ENCODE data around the gene ISM2.

The ISM2 gene

DNA sequence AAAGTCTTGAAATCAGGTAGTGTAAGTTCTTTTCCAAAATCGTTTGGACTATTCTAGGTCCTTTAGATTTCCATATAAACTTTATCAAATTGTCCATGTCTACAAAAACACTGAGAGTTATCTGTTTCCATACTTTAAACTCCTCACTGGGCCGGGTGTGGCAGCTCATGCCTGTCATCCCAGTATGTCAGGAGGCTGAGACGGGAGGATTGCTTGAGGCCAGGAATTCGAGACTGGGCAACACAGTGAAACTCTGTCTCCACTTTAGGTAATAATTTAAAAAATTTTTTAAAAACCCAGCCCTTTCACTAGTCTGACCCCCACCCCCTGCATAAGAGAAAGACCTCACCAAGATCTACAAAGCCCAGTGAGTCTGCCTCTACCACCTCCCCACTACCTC is 6.4 kb upstream of the ISM2 start:
- no peak for DNase-seq

DNA sequence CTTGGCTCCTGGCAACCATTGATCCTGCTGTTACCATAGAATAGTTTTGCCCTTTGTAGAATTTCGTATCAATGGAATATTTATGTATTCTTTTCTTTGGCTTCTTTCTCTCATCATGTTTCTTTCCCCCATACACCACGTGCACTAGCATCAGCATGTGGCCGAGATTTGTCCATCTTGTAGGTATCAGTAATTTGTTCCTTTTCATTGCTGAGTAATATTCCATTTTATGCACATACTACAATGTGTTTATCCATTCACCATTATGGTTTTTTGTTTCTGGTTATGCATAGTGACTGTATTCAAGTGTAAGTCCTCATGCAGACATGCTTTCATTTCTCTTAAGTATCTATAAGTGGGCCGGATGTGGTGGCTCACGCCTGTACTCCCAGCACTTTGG is 4.5 kb upstream of the ISM2 start:
- no peak for DNase-seq

DNA sequence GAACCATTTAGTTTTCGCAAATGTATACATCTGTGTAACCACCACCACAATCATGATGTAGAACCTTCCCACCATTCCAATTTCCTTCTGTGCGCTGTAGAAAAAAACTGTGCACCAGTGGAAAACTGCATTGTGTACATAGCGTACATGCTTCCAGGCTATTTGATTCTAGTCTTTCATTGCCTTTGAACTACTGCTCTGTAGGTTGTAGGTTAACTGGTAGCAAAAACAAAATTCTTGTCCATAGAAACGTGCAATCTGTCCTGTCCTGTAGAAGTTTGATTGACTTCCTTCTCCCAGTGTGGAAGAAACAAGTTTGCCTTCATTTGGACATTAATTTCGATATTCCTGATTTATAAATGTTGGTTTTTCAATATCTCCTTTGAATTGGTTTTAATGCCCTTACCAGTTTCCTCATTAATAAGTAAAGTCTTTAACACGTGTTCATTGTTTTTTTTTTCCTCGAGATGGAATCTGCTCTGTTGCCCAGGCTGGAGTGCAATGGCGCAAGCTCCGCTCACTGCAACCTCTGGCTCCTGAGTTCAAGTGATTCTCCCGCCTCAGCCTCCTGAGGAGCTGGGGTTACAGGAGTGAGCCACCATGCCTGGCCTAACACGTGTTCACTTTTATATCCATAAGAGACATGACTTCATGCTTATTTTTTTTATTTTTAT is 3.6 kb upstream of the ISM2 start:
- no peak for DNase-seq

DNA sequence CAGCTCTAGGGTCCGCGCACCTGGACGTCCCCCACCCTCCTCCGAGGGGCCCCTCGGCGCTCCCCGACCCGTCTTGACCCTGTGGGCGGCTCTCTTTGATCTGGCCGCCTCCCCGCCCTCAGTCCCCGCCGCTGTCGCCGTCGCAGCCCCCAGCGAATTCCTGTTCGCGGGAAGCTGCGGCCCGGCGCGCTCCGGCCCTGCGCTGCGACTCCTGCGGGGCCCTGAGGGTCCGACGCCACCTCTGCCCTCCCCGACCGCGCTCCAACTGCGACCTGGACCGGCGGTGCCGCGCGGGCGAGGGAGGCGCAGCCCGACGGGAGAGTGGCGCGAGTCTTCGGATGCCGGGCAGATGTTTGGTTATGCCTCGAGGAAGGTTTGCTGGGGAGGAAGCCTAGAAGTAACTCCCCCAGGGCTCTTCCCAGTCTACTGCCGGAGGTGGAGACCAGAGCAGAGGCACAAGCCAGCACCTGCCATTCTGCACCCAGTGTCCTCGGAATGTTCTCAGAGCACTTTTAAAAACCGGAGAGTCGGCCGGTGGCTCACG is 440 bp upstream of the ISM2 start:
- DNase-seq: no peak

DNA sequence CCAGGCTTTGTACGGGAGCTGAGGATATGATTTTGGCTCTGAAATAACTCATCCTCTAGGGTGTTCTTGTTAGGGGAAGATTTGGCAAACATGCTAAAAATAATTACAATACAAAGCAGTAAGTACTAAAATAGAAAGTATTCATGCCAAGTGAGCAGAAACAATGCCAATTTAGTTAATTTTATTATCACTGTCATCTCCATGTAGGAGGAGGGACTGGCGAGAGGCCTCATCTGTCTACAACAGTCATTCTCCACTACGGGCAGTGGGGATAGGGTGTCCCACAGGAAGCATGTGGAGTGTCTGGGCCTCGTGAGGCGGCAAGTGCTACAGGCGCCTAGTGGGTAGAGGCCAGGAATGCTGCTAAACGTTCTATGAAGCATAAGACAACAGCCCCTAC is 3.3 kb downstream of the ISM2 start:
- DNase-seq: no peak

DNA sequence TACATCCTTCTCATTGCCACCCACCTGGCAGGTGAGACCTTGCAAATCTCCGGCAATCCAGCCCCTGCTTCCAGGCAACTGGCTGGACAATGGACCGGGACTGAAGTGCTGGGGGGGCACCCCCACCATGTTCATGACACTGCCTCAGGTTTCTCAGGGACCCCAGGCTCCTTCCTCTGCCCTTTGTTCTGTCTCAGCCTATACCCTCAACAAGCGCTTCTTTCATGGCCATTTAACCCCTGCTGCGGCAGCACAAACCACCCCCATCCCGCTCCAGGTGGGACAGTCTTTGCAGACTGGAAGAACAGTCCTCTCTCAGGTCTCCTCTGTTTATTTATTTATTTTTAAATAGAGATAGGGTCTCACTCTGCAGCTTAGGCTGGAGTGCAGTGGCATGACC is 7.6 kb downstream of the ISM2 start:
- DNase-seq: no peak

DNA sequence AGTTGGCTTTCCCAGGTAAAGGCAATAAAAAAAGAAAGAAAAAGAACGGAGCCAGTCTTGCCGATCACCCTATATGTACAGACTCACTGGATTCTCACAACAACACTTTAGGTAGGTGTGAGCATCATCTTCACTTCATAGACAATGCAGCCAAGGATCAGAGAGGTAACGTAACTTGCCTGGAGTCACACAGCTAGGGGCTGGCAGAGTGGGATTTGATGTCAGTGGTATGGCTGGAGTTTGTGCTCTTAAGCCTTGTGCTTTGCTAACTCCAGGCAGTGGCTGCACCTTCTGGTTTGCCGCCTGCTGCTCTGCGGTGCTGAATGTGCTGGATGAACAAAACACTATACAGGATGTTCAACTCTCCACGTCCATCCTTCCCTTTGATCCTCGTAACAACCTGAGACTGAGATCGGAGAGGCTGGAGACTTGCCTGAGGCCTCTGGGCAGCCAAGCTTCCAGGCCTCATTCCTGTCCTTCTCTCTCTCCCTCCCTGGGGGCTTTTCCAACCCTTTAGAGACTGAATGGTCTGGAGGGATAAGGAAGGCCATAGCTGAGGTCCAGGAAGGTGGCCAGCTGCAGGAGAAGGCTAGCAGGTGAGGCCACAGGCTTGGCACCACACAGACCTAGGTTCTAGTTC is 8.1 kb downstream of the ISM2 start:
- no peak for DNase-seq

DNA sequence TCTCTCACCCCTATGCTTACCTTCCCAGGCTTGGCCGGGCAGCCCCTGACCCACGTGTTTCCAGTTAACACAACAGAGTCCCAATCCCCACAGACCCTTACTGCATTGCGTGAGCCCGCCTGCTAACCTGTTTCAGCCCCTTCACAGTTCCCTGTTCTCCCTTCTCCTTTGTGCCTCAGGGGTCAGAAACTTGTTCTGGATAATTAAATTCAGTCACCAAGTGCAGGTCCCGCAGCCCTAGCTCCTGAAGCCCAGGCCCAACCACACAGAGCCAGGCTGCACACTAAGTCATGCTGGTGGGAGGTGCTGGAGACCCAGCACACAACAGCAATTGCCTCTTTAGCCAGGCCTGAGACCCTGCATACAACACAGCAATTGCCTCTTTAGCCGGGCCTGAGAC is 9.6 kb downstream of the ISM2 start:
- no peak for DNase-seq

DNA sequence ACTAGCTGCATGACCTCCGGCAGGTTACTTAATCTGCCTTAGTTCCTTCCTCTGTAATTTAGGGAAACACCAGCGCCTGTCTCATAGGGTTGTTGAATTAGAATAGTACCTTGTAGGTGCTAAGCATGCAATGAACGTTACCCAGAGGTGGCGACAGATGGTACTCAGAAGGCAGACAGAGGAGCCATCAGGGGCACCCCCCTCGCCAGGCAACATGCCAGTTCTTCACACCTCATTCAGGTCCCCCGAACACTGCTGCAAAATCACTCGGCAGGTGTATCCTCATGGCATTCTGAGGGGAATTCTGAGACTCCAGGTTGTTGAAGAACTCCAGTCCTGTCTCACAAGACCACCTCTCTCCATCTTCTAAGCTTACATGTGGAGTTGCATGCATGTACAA is 10.1 kb downstream of the ISM2 start:
- DNase-seq: no peak

DNA sequence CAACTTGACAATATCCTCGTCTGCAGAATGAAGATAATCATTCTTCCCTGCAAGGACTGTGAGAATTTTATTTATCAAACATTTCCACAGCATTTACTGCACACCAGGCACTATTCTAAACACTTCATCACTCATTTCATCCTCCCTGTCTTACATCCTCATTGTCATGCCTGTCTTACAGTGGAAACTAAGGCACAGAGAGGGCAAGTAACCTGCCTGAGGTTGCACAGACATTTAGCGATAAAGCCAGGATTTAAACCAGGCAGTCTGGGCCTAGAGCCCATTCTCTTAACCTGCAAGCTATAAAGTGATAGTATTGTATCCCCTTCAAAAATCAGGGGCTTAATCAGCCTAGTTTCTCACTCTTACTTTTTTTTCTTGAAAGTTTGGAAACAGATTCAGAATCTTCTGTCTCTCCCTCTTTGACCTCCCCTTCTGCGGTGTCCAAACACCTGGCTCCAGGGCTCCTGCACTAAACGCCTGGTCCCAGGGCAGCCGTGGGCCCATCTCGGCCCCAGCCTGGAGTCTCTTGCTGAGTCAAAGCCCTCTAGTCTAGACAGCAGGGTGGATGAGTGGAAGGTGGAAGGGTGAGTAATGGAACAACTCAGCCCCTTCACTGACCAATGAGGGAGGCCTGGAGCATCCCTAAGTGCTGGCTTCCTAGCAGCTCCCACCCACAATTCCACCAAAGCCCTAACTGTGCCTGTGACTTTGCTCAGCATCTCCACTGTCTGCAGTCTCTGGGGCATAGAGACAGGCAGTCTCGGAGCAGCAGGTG is 12.5 kb downstream of the ISM2 start:
- no peak for DNase-seq

DNA sequence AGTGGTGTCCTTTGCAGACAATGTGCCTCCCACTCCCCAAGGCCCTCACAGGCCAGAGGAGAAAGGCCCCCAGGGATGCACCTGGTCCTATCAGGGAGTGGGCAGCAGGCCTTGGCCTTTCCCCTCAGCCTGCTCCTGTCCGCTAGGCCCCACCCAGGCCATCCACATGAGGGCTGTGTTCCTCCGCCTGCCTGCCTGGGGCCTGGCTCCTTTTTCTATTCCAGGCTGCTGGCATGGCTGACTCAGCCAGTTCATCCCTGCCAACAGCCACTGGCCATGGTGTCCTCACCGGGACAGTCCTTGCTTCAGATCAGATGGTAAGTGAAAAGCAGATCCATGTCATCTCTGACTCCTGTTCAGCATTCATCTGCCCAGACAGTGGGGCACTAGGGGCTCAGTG is 13.4 kb downstream of the ISM2 start:
- DNase-seq: no peak

DNA sequence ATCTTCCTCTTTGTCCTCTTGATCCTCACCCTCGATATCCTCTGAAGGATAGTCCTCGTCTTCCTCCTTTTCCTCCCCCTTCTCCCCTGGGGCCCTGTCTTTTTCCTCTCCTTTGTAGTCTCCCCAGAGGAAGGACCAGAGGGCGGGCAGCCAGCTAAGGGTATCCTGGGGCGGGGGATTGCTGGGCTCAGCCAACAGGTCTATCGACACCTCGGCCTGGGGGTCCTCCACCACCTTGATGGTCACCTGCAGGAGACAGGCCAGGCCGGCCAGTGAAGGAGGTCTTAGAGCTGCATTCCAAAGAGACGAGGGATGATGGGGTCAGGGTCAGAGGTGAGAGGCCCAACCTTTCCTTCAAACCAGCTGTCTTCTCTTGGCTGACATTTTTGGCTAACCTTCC is 16.2 kb downstream of the ISM2 start:
- no peak for DNase-seq

DNA sequence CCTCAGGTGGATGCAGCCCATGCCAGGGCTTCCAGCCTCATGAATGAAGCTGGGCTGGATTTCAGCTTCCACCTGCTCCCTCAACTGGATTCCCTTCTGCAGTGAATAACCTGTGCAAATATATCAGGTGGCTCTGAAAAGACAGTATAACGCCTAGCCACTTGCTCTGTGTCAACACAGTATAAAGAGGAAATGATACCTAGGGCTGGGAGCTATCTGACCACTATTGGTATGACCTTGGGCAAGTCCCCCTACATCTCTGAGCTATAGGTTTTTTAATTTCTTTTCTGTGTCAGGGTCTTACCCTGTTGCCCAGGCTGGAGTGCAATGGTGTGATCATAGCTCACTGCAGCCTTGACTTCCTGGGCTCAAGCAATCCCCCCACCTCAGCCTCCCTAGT is 19.8 kb downstream of the ISM2 start:
- no peak for DNase-seq

DNA sequence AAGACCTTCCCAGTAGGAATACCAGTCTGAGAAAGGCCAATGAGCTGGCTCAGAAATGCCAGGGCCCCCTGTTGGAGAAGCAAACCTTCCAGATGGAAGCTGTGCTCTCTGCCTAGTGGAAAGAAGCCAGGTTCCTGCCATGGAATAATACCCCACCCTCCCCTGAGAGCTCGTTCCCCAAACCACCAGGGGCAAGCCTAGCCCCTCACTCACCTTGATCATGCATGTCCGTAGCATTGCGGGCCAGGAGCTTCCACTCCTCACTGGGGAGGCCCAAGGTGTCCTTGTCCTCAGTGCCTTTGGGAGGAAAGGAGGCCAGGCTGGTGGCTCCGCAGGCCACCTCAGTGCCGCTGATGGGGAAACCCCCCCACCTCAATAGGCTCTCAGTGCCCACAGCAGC is 20.6 kb downstream of the ISM2 start:
- no peak for DNase-seq

DNA sequence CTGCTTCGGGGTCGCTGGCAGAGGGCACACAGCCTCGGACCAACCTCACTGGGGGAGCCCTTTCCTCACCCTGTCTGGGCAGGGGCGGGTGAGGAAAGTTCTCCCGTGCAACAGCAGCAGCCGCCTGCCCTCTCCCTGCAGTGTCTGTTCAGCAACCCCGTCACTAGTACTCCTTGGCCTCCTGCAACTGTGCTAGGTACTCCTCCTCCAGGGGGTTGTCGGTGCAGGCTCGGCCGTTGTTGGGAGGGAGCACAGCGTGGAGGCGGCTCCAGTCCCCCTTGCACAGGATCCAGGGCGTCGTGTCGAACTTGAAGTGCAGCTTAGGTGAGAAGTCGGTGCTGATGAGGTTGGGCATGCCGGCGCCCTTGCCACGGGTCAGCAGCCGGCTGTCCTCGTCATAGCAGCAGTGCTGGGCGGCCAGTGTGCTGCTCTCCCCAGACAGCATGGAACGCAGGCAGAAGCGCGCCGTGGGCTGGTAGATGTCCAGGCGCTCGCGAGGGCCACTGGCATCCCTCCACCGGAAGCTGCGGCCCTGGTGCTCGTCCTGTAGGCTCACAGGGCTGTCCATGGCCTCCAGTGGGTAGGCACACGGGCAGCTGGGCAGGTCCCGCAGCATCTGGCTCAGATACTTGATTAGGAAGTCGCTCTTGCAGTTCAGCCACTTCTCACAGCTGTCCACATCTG is 23.0 kb downstream of the ISM2 start:
- DNase-seq: no peak

DNA sequence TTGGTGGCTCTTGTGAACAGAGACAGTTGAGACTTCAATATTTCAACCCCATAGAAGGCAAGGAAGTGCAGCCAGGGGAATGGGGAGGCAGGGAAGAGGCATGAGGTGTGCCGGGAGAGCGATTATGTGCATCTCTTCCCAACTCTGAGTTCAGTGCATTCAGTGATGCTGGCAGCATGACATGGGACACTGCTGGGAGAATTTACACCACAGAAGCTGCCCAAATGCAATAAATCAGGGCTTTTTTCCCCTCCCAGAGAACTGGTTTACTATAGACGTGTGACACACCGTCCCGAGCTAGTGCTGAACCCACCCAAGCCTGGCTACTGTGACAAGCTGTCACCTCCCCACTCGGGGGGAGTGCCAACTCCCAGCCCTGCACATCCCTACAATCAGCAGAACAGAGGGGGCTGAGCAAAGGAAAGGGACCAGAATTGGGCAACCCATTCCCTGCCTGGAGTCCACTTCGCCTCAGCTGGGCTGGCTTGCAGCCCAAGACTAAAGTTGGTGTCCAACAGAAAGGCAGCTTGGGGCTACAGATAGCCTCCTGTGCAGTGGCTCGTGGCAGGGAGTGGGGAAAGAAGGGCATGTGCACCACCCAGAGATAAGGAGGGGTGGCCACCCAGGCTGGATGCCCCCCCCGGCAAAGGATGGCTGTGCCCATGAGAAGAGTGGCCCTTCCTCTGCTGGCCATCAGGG is 24.0 kb downstream of the ISM2 start:
- no peak for DNase-seq

DNA sequence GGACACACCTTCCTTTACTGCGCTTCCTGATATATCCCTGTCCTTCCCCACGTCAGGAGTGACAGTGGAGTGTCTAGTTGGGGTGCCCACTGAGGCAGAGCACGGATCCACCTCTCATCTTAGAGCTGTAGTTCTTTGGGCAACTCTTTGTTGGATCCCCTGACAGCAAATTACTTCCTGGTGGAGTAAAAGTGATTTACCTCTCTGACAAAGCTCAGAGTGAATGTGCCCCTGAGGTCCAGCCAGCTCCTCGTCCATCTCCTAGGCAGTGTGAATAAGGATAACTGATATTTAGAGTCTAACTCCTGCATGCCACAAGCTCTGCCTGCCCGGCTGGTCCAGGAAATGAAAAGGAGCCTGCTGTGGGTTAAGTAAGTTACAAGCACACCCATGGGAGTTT is 24.7 kb downstream of the ISM2 start:
- no peak for DNase-seq

DNA sequence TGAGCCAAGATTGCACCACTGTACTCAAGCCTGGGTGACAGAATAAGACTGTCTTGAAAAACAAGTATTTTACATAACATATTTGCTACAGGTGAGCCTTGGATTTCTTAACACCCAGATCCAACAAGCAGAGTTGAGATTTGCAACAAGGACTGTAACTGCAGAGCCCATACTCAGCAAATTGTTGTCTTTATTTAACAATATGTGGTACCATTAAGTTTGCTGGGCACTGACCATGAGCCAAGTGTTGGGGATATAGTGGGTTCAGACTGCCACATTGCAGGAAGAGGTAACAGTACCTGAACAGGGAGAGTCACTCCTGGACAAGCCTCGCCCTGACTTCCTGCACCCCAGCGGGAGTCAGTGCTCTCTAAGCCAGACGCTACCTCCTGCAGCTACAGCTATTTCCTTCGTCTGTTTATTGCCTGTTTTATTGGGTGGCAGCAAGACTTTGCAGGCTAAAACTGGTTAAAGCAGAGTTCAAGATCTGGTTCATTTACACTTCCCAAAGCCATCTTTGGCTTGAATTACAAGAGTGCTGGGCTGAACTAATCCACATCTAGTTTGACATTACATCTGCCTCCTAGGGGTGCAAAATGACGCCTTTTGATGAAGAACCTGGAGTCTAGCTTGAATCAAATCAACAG is 28.3 kb downstream of the ISM2 start:
- no peak for DNase-seq

DNA sequence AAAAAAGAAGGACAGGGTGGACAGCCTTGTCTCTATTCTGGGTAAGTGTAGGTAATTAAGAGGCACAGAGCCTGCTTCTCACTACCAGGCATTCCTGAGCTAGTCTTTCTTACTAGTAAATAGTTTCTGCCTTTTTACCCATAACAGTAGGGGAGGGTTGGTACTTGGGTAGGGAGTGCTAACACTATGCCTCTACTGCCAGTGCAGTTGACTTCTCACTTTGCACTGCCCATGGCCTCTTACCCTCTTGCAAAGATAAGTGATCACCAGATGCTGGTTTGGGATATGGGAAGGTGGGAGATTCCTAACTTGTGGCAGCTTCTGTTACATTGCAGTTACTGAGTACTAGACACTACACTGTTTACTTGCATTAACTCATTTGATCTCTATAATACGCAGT is 29.1 kb downstream of the ISM2 start:
- no peak for DNase-seq

DNA sequence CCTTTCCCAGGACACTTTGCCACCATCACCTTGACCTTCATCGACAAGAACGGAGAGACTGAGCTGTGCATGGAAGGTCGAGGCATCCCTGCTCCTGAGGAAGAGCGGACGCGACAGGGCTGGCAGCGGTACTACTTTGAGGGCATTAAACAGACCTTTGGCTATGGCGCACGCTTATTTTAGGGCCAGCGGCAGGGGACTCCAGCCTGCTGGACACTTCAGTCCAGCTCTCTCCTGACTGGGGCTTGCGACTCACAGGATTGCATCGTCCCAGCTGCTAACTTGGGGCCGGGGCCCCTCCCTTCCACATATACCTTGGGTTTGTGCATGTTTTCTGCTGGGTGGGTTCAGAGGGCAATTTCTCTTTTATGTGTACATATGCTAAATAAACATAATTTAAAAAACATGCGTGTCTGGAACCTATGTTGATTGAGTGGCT is 29.5 kb downstream of the ISM2 start:
- DNase-seq: no peak

DNA sequence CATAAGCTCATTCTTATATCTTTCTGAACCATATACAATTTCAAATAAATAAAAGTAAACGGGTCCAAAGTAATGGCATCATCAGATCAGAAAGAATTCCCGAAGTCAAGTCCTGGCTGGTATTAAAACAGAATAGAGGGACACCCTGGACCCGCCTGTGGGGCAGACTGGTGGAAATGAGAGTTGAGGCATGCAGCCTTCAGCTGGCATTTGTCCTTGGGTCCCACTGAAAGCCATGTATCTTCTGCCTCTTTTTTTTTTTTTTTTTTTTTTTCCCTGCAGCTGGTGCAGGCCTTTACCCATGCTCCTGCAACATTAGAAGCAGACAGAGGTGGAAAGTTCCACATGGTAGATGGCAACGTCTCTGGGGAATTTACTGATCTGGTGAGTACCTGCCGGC is 30.8 kb downstream of the ISM2 start:
- no peak for DNase-seq

DNA sequence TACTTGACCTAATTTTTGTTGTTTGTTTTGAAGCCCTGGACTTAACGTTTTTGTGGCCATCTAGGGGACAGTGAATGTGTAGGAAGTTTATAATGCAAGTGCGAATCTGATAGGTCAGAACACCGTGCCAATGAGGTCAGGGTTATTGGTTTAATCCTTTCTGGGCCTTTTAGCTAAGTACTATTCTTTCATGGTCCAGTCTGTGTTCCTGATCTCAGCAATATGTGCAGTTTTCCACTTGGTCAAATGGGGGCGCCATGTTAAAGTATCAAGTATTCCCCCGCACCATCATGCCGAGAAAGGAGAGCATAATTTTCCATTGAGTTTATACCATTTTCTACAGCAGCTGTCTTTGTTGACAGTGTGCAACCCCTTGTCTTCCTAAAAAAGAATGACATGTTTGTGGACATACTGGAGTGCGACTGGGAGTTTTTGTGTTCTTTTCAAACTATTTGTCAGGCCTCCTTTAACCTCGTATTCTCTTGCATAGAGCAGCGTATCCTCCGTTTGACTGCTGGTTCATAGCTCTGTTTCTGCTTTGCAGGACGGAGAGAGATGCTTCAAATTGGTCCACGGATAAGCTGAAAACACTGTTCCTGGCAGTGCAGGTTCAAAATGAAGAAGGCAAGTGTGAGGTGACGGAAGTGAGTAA is 39.4 kb downstream of the ISM2 start:
- no peak for DNase-seq

Data from NCI-H2029 treated with DMSO at 0.1 percent for 48 hours (cell line).